Pons (tissue), 1 donor: ENCODE measurements around the gene HERPUD1.
"Not testable (repeated sequence)": the region's sequence is repeated elsewhere in the genome, so short reads cannot be mapped to it uniquely, and the experiment has no call there.

Experiments used
- DNase-seq: peaks from one replicate; pipeline ENCODE4 v3.0.0-alpha.2; 2016; ENCODE audit warnings: low spot score

The HERPUD1 gene

DNA sequence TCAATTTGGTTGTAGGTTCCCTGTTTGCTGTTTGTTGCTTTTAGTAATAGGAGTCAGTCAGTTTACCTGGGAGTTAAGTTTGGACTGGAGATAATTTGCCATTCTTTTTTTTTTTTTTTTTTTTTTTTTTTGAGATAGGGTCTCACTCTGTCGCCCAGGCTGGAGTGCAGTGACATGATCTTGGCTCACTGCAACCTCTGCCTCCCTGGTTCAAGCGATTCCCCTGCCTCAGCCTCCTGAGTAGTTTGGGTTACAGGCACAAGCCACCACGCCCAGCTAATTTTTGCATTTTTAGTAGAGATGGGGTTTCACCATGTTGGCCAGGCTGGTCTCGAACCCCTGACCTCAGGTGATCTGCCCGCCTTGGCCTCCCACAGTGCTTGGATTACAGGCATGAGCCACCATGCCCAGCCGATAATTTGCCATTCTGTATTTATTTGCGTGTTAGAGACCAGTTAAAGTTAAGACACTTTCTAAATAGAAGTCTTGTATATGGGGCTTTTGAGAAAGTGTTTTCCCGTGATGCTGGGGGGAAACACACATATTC is 2.7 kb downstream of the HERPUD1 start:
- not testable (repeated sequence) for DNase-seq

DNA sequence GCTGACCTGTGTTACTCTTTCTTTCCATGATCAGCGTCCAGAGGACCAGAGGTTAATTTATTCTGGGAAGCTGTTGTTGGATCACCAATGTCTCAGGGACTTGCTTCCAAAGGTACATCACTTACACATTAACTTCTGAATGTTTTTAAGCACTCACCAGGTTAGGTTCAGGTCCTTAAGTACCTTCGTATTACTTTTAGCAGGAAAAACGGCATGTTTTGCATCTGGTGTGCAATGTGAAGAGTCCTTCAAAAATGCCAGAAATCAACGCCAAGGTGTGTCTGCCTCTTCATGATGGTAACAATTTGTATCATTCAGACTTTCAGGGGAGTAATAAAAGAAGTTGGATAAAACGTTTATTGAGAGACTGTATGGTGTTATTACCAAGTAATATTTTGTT is 3.3 kb downstream of the HERPUD1 start:
- no peak for DNase-seq

DNA sequence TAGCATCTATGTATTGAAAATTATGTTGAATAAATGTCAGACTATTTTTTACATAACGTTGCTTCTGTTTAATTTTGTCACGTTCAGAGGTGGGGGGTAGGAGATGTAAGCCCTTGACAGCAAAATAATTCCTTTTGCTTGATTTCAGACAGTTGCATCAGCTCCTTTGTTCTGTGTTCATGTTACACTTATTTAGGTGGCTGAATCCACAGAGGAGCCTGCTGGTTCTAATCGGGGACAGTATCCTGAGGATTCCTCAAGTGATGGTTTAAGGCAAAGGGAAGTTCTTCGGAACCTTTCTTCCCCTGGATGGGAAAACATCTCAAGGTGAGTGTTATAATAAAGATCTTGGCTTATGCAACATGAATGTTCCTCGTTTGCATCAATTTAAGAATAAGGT is 4.5 kb downstream of the HERPUD1 start:
- DNase-seq = no peak

DNA sequence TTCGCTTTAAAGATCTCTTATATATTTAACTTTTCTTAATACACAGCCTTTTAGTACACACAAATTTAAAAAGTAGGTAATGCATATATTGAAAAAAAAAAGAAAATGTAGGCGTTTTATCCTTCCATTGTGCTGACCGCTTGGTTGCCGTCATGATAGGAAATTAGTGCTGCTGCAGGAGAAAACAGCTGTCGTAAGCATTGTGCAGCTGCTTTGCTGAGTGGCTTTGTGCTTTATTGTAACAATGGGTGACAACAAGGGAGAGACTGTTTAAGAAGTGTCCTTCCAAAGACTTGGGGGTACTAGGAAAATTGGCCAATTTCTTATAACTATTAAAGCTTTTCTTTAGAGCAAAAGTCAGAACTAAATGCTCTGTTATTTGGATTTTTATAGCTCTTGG is 5.0 kb downstream of the HERPUD1 start:
- DNase-seq = peak; percentile 79

DNA sequence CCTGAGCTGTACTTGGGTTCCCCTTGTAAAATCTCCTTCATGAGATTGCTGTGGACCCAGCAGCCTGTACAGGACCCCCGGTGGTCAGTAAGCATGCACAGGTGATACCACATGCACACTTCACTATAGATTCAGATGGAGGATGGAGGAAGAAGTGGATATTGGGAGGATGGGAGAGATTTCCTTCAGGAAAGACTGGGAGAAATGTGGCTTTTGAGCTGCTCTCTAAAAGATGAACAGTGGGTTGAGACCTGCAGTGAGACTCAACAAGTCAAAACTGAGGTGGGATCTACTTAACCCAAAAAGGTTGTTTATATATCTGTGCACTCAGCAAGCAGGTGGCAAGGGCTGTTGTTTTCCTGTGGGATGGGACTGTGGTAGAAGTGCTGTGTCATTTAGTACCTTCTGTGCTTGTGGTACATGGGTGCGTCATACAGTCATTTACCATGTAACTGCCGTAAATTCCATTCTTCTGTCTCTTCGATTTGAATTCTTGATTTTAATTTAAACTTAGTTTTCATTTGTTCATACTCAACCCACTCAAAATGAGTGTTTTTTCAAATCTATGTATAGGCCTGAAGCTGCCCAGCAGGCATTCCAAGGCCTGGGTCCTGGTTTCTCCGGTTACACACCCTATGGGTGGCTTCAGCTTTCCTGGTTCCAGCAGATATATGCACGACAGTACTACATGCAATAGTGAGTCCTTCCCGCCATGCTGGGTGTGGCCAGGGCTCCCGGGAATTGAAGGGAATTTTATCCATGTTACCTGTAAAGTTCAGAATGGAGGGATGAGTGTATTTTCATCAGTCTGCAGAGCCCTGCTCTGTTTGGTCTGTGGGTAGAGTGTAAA is 6.9 kb downstream of the HERPUD1 start:
- no peak for DNase-seq

DNA sequence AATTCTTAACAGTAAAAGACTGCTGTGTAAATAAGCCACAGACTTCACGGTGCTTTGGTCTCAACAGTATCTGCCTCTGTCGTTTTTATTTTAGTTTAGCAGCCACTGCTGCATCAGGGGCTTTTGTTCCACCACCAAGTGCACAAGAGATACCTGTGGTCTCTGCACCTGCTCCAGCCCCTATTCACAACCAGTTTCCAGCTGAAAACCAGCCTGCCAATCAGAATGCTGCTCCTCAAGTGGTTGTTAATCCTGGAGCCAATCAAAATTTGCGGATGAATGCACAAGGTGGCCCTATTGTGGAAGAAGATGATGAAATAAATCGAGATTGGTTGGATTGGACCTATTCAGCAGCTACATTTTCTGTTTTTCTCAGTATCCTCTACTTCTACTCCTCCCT is 7.9 kb downstream of the HERPUD1 start:
- DNase-seq = no peak

DNA sequence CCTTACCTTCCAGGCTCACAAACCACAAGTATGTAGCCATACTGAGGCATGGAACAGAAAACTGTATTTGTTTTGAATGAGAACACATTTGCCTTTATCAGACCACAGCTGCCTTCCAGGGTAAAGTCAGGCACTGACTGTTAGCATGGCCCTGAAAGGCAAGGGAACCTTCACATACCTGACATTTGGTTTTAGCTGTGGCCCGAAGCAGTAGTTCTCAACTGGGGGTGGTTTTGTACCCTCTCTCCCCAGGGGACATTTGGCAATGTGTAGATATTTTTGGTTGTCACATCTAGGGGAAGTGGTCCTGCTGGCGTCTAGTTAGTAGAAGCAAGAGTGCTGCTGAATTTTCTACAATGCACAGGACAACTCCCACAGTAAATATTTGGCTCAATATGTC is 9.2 kb downstream of the HERPUD1 start:
- no peak for DNase-seq

DNA sequence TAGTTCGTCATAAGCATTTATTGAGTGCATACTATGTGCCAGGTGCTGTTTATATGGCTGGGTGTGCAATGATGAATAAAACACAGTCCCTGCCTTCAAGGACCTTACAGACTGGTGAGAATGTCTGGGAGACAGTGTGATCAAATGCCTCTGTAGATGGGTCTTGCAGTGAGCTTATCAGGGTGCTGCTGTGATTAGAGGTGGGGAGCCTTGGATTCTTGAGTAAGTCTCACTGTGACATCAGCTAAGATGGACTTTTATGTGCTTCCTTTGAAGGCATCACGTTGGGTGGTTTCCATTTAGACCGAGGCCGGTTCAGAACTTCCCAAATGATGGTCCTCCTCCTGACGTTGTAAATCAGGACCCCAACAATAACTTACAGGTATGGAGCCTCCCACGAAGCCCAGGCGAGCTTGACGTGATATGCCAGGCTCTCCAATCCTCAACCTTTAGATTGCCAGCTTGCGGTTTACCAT is 10.0 kb downstream of the HERPUD1 start:
- DNase-seq = no peak

DNA sequence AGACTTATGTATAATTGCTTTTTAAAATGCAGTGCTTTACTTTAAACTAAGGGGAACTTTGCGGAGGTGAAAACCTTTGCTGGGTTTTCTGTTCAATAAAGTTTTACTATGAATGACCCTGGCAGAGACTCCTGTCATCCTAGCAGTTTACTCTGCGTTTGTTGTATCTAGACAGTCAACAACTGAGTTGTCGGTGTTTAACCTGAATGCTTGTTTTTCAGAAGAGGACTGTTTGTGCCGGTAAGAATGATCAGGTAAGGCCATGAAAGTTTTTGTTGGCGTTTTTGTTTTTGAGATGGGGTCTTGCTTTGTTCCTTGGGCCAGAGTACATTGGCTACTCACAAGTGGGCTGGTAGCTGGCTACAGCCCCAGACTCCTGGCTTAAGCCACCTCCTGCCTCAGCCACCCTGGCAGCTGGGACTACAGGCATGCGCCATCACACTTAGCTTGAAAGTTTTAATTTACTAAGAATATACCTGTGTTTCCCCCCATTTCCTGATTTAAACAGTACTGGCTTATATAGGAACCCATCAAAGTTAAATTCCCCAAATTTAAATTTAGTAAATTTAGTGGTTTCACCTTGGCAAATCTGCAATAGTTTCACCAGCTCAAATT is 11.9 kb downstream of the HERPUD1 start:
- DNase-seq = no peak

DNA sequence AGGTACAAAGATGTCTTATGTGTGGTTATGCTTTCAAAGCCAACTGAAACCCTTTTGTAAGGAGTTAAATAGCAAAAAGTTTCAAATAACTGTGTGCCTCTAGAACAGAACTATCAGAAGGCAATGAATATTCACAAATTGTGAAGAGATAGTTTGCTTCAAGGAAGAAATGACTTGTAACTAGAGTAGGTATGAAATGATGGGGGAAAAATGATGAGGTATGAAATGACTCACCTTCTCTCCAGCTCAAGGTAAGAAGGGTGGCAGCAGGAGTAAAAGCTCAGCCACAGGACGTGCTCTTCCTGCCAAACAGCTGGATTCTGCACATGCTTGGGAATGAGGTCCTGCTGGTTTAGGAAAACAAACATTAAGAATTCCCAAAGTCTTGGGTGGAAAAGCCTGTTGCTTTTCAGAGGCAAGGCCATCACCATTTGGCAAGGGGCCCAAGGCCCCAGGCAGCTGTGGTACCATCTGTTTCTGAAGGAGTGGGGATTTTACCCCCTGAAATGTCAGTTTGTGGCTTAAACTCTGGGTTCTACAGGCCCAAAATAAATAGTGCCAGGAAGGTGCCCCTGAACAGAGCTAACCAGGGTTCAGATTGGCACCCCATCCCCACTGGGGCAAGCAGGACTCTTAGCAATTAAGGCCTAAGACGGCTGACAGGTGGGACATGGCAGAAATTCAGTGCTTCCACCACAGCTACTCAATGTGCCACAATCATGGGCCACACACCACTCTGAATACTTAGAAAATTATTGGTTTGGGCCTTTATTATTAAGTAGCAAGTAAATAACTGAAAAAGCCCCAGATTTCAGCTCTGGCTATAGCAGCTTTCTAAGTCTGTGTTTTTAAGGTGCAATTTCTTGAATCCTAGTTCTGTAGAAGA is 13.3 kb downstream of the HERPUD1 start:
- DNase-seq = no peak

DNA sequence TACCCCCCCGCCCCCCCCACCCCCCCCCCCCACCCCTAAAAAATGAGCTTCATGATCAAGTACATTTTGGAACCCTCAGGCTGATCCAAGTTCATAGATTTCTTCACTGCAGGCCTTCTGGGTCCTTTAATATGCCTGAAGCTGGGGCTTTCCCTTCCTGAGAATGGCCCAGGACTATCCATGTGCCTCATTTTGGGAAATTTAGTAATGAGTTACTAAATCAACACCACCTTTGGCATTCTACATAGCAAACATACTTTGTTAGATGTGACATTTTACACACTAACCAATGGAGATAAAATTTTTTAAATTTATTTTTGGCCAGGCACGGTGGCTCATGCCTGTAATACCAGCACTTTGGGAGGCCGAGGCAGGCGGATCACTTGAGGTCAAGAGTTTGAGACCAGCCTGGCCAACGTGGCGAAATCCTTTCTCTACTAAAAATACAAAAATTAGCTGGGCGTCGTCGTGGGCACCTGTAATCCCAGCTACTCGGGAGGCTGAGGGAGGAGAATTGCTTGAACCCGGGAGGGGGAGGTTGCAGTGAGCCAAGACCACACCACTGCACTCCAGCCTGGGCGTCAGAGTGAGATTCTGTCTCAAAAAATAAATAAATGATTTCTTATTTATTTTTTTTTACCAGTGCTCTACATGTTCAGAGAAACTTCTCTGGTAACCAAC is 14.0 kb downstream of the HERPUD1 start:
- no peak for DNase-seq

DNA sequence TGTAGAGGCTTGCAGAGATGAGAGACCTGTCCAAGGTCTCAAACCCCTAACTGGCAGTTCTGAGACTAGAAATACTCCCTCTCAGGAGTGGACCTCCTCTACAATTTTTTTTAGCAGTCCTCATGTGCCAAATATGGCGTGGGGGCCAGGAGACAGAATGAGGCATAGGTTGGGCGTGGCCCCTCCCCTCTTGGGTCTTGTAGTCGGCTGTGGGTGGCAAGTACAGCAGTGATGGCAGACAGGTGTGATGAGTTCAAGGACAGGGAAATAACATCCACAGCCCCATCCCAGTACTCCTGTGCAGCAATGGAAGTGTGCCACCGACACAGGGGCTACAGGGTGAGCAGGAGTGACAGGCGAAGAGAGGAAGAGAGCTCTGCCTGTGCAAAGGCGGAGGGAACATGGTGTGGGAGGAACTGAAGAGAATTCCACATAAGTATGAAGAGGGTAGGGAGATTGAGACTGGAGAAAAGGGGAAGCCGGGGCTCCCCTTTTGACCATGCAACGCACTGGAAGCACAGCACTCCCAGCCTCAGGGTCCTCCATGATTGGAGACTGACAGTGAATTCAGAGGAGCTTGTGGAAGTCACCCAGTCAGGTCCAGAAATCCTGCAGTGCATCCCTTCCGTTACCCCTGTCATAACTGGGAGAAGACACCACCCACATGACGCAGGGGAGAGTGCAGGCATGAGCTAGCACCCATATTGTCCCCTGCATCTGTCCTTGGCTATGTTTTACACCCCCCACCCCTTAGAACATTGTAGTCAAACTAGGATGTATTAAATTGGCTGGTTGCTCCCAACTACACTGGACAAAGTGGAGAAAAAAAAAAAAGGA is 15.0 kb downstream of the HERPUD1 start:
- DNase-seq = no peak

DNA sequence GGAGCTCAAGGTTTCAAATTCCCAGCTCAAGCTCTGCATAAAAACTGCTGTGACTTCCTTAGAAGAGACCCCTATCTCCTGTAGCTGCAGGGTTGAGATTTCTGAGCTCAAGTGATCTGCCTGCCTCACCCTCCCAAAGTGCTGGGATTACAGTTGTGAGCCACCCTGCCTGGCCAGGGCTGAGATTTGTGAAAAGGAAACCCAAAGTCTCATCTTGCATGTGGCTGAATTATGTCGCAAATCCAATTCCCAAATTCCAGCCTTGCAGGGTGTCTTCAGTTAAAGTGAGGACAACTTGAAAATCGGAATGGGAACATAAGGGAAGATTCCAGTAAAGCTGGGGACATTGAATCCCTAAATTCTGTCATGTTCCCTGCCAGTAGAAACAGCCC is 15.7 kb downstream of the HERPUD1 start:
- no peak for DNase-seq

DNA sequence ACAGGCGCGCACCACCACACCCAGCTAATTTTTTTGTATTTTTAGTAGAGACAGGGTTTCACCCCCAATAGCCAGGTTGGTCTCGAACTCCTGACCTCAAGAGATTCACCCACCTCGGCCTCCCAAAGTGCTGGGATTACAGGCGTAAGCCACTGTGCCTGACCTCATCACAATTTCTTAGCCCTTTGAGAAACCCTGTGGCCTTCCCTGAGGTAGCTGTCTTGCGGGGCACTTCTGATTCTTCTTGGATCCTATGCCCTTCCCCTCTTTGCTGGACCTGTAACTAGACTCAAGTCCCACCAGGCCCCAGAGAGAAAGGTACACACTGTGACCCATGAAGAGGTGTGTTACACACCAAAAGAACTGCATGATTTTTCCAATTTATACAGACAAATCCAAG is 16.3 kb downstream of the HERPUD1 start:
- no peak for DNase-seq

DNA sequence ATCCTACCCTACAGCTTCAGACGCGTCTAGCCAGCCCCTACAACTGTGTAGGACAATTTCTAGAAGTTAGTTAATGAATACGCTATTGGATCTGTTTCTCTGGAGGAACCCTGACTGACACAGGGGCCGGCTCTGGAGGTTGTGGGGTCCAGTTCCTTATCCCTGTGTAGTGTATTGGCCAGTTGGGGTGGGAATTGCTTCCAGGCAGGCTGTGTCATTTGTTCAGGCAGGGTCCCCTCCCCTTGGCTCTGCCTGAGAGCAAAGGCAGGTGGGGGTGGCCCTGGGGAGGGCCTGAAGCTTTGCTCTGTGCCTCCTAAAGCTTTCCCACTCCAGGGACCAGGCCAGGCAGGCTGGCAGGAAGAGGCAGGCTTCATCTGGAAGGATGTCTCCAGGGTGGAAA is 18.1 kb downstream of the HERPUD1 start:
- DNase-seq = no peak

DNA sequence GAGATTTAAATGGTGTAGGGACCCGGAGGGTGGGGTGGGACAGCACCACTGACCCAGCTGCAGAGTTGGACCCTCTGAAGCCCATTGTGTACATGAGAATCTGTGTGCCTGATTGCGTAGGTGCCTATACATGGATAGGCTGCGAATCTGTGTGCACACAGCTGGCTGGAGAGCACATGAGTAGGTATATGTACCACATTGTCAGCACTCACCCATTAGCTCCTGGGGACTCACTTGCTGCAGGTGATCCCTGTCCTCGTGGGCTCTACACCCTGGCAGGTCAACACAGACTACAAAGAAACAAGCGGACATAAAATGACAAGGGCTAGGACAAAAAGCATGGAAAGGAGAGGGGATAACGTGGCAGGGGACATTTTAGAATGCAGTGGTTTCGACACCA is 18.5 kb downstream of the HERPUD1 start:
- DNase-seq = no peak

DNA sequence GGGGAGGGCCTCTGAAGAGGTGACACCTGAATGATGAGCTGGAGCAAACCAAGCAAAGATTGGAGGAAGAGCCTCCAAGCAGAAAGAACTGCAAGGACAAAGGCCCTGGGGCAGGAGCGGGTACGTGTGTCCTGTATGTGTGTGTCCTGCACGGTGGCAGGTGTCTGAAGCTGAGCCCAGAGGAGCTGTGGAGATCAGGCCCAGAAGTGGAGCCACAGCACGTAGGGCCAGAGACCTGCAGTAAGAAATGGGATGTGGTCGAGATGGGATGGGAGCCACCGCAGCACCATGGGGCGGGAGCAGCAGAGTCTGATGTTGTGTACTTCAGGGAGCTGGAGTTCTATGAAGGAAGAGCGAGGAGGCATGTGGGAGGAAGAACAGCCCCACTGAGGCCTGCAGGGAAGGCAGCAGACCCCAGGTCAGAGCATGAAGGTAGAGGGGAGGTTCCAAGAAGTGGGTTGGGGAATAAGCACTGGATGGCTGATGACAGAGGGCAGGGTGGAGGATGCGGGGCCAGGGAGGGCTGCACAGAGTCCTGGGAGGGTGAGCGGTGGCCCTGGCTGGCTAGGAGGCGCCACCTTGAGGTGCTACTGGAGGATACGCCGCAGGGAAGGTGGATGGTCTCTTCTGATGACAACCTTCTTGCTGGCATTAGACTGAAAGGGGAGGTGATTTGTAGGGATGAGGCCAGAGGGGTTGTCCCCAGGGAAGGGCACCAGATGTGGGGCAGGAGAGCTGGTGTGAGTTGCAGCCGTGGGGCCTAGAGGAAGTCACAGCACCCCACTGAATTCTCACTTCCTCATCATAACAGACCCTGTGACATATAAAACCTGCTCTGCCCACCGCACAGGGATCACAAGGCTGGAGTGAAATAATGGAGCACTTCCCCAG is 19.2 kb downstream of the HERPUD1 start:
- peak; percentile 79 for DNase-seq

DNA sequence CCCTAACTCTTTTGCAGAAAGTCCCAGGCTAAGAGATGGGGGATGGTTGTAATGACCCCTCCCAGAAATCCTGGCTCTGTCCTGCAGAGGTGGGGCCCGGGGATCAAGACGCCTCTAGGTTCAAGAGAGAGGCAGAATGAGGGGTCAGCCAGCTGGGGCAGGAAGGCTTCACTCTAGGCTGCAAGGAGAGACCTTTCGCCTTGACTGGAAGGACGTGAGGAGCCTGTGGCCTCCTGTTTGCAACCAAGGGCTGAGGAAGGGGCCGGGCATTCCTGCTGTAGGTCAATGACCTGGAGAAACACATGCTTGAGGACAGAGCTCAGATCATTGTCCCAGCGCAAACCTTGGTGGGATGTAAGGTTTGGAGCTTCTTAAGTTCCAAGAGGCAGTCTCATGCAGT is 21.1 kb downstream of the HERPUD1 start:
- DNase-seq = no peak

DNA sequence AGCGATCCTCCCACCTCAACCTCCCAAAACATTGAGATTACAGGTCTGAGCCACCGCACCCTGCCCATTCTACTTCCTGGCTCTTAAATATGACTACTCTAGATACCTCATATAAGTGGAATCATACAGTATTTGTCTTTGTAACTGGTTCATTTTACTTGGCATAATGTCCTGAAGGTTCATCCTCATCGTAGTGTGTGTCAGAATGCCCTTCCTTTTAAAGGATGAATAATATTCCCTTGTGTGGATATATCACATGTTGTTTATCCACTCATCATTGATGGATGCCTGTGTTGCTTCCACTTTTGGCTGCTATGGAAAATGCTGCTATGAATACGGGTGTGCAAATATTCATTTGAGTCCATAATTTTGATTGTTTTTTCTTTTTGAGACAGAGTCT is 24.1 kb downstream of the HERPUD1 start:
- no peak for DNase-seq

DNA sequence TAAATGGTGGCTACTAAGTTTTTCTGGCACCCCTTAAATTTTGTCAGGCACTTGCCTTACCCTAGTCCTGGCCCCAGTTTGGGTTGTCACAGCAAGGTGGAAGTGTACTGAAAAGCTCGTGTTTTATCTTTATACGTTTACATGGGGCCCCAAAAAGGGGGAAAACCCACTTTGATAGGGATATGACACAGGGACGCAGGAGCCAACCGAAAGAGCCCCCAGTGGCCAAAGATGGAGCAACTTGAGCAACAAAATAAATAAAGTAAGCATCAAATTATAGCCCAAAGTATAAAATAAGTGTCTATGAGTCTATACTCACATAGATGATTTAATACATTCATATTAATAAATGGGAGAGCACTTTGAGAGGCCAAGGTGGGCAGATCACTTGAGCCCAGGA is 24.8 kb downstream of the HERPUD1 start:
- DNase-seq = no peak
